IMR-90 (cell line): Measurements from ENCODE around the gene KLF18. TPM values are rescaled to one million over a fixed set of nuclear protein-coding genes. Genes with fewer than 3 reads are reported as not detected.

Source experiments
- ATAC-seq: fragments of 200-7000 bp; cut with Tn5 transposase; 2 replicates; pipeline ENCODE4 v1.9.1; 2020; ENCODE audit warnings: low read depth, mild to moderate bottlenecking, moderate library complexity
- BruUV-seq: library from RNA; stranded (reverse); fragments of 400-500 nt; replicated peaks from 2 replicates; lab custom pipeline; 2021; lab: Mats Ljungman, UMichigan
- CTCF ChIA-PET: fragments of 300-600 bp; formaldehyde crosslinking; extraction: SDS; loops from one replicate; lab custom pipeline; 2021; ENCODE audit warnings: antibody characterized with exemption; lab: Yijun Ruan, JAX
- POLR2A ChIA-PET: fragments of 300-600 bp; sonication (Branson Sonifier 250); formaldehyde crosslinking; loops from one replicate; lab custom pipeline; 2022; ENCODE audit warnings: antibody characterized with exemption; ENCODE audit not compliant: unreplicated experiment; lab: Charles Lee
- DNase-seq: peaks from one replicate; pipeline ENCODE4 v3.0.0; 2013
- H2AFZ ChIP-seq: replicated peaks from 2 replicates; pipeline ENCODE3; 2013; ENCODE audit warnings: low read length, mild to moderate bottlenecking; ENCODE audit not compliant: poor library complexity
- H2AK5ac ChIP-seq: 2 replicates; pipeline ENCODE4 v1.6.1; 2013; ENCODE audit warnings: low read depth, low read length, inconsistent platforms
- H2AK9ac ChIP-seq: replicated peaks from 2 replicates; pipeline ENCODE3; 2013; ENCODE audit warnings: mild to moderate bottlenecking, low read depth, low read length, moderate library complexity; ENCODE audit not compliant: poor library complexity
- H2BK120ac ChIP-seq: 2 replicates; pipeline ENCODE4 v1.6.1; 2013; ENCODE audit warnings: low read depth, low read length, inconsistent platforms
- H2BK15ac ChIP-seq: 3 replicates; pipeline ENCODE4 v1.6.1; 2013; ENCODE audit warnings: low read depth, low read length, inconsistent platforms
- H2BK20ac ChIP-seq: 2 replicates; pipeline ENCODE4 v1.6.1; 2013; ENCODE audit warnings: low read depth, mild to moderate bottlenecking, inconsistent platforms, low read length, moderate library complexity
- H2BK5ac ChIP-seq: 2 replicates; pipeline ENCODE4 v1.6.1; 2013; ENCODE audit warnings: mild to moderate bottlenecking, low read depth, low read length, inconsistent platforms; ENCODE audit not compliant: poor library complexity, severe bottlenecking
- H3K14ac ChIP-seq: replicated peaks from 2 replicates; pipeline ENCODE4 v1.6.1; 2013; ENCODE audit warnings: low read depth, low read length, inconsistent platforms
- H3K18ac ChIP-seq: 2 replicates; pipeline ENCODE4 v1.6.1; 2013; ENCODE audit warnings: low read depth, low read length, control low read depth
- H3K23ac ChIP-seq: 2 replicates; pipeline ENCODE4 v1.6.1; 2013; ENCODE audit warnings: low read depth, low read length, inconsistent platforms
- H3K27ac ChIP-seq: 2 replicates; pipeline ENCODE4 v1.5.1; 2013; ENCODE audit warnings: mild to moderate bottlenecking, control low read depth, low read length; ENCODE audit not compliant: insufficient read depth
- H3K27me3 ChIP-seq: 2 replicates; pipeline ENCODE4 v1.6.1; 2013; ENCODE audit warnings: low read length; ENCODE audit not compliant: control insufficient read depth, insufficient read depth
- H3K36me3 ChIP-seq: 2 replicates; pipeline ENCODE4 v1.6.1; 2013; ENCODE audit warnings: low read length, mixed read lengths; ENCODE audit not compliant: control insufficient read depth, insufficient read depth
- H3K4ac ChIP-seq: 2 replicates; pipeline ENCODE4 v1.6.1; 2013; ENCODE audit warnings: low read depth, low read length, inconsistent platforms
- H3K4me1 ChIP-seq: 2 replicates; pipeline ENCODE4 v1.6.1; 2013; ENCODE audit warnings: low read length, mixed read lengths; ENCODE audit not compliant: control insufficient read depth, insufficient read depth
- H3K4me2 ChIP-seq: 2 replicates; pipeline ENCODE4 v1.6.1; 2013; ENCODE audit warnings: low read depth, mild to moderate bottlenecking, control low read depth, low read length, moderate library complexity
- H3K4me3 ChIP-seq: 2 replicates; pipeline ENCODE4 v1.5.1; 2013; ENCODE audit warnings: low read depth, mild to moderate bottlenecking, control low read depth, low read length, moderate library complexity; ENCODE audit not compliant: insufficient read depth
- H3K56ac ChIP-seq: 2 replicates; pipeline ENCODE4 v1.6.1; 2013; ENCODE audit warnings: low read length, inconsistent platforms; ENCODE audit not compliant: insufficient read depth; ENCODE audit errors: extremely low read depth
- H3K79me1 ChIP-seq, 2 experiments: 2 replicates each; pipeline ENCODE4 v1.6.1; 2013; ENCODE audit warnings: low read length in 2 of 2, inconsistent platforms in 1 of 2, low read depth in 1 of 2
- H3K9ac ChIP-seq: 2 replicates; pipeline ENCODE4 v1.6.1; 2013; ENCODE audit warnings: low read depth, low read length, control low read depth
- H3K9me1 ChIP-seq: 2 replicates; pipeline ENCODE4 v1.6.1; 2013; ENCODE audit warnings: low read length, inconsistent platforms; ENCODE audit not compliant: insufficient read depth
- H3K9me3 ChIP-seq: 2 replicates; pipeline ENCODE4 v1.6.1; 2013; ENCODE audit warnings: low read length; ENCODE audit not compliant: control insufficient read depth, insufficient read depth
- H4K20me1 ChIP-seq: 2 replicates; pipeline ENCODE4 v1.6.1; 2013; ENCODE audit warnings: low read length, inconsistent platforms; ENCODE audit not compliant: insufficient read depth
- H4K5ac ChIP-seq: 2 replicates; pipeline ENCODE4 v1.6.1; 2013; ENCODE audit warnings: mild to moderate bottlenecking, low read depth, low read length, control low read depth
- H4K8ac ChIP-seq, 2 experiments: 2 replicates each; pipeline ENCODE4 v1.6.1; 2013; ENCODE audit warnings: low read depth in 2 of 2, low read length in 2 of 2, control low read depth in 1 of 2, inconsistent platforms in 1 of 2
- H4K91ac ChIP-seq: 2 replicates; pipeline ENCODE4 v1.6.1; 2013; ENCODE audit warnings: low read depth, low read length, inconsistent platforms; ENCODE audit not compliant: insufficient read depth
- BHLHE40 ChIP-seq: fragments of 150-350 bp; IDR thresholded peaks from 2 replicates; pipeline ENCODE4 v1.6.1; 2016; ENCODE audit warnings: mild to moderate bottlenecking, low read depth, low read length
- CEBPB ChIP-seq: IDR thresholded peaks from 2 replicates; pipeline ENCODE4 v1.6.1; 2012; ENCODE audit warnings: low read depth, low read length, improper control_type of control experiment
- CHD1 ChIP-seq: IDR thresholded peaks from 2 replicates; pipeline ENCODE4 v1.6.1; 2012; ENCODE audit warnings: low read depth, low read length, improper control_type of control experiment
- ELK1 ChIP-seq: fragments of 150-350 bp; IDR thresholded peaks from 2 replicates; pipeline ENCODE4 v1.6.1; 2016; ENCODE audit warnings: low read depth, mild to moderate bottlenecking, low read length, moderate library complexity, borderline replicate concordance
- NFE2L2 ChIP-seq: fragments of 150-350 bp; IDR thresholded peaks from 2 replicates; pipeline ENCODE4 v1.6.1; 2016; ENCODE audit warnings: low read depth, mild to moderate bottlenecking, low read length
- POLR2A ChIP-seq: IDR thresholded peaks from 2 replicates; pipeline ENCODE4 v1.6.1; 2012; ENCODE audit warnings: mild to moderate bottlenecking, low read depth, low read length
- RAD21 ChIP-seq: IDR thresholded peaks from 2 replicates; pipeline ENCODE4 v1.6.1; 2012; ENCODE audit warnings: low read length, improper control_type of control experiment
- RCOR1 ChIP-seq: IDR thresholded peaks from 2 replicates; pipeline ENCODE4 v1.6.1; 2012; ENCODE audit warnings: mild to moderate bottlenecking, low read length, improper control_type of control experiment; ENCODE audit not compliant: insufficient replicate concordance
- USF2 ChIP-seq: fragments of 150-350 bp; IDR thresholded peaks from 2 replicates; pipeline ENCODE4 v1.6.1; 2017; ENCODE audit warnings: mild to moderate bottlenecking, antibody characterized with exemption, low read length, low read depth
- whole genome bisulfite sequencing, 2 experiments: methylation state at CpG; one replicate each; pipeline versions ENCODE4 v1.1.5 to v1.1.7; 2013; ENCODE audit warnings: missing lambda C conversion rate in 2 of 2; ENCODE audit not compliant: insufficient read length in 1 of 2; ENCODE audit errors: extremely low coverage in 2 of 2; 5-methylcytosine and 5-hydroxymethylcytosine counted together
- dilution Hi-C: fragments of 300-500 bp; cut with HindIII; formaldehyde crosslinking; loops from one replicate; pipeline ENCODE4 v1.14.3; 2018; ENCODE audit warnings: low sequenced_read_pairs; ENCODE audit not compliant: unreplicated experiment
- in situ Hi-C: fragments of 300-500 bp; cut with MboI; formaldehyde crosslinking; loops from 3 replicates; pipeline ENCODE4 v1.14.3; 2019; ENCODE audit warnings: low sequenced_read_pairs, inconsistent platforms, mixed read lengths
- intact Hi-C: fragments of 100-400 bp; cut with micrococcal nuclease; formaldehyde crosslinking; loops from 2 replicates; pipeline ENCODE4 v1.10.0; 2022
- polyA plus RNA-seq, 3 experiments: library from polyadenylated mRNA; depleted of rRNA; stranded (reverse); fragments of >200 nt; gene quantifications; 2 replicates each; pipeline ENCODE4 v1.2.3, GENCODE V29; 2012; ENCODE audit warnings: low replicate concordance in 1 of 3
- total RNA-seq: library from RNA; depleted of rRNA; stranded (reverse); fragments of >200 nt; gene quantifications from 2 replicates; pipeline ENCODE4 v1.2.3, GENCODE V29; 2012
- TF ChIP-seq, protein P1 (sequence below): conservative IDR thresholded peaks from 2 replicates; pipeline ENCODE4 v1.5.1; 2012; ENCODE audit warnings: mild to moderate bottlenecking, low read depth, low read length, improper control_type of control experiment

Gene KLF18
- total and polyA plus RNA-seq, 2 of the 4 experiments (the other 2 are of a cell fraction): not detected

DNA sequence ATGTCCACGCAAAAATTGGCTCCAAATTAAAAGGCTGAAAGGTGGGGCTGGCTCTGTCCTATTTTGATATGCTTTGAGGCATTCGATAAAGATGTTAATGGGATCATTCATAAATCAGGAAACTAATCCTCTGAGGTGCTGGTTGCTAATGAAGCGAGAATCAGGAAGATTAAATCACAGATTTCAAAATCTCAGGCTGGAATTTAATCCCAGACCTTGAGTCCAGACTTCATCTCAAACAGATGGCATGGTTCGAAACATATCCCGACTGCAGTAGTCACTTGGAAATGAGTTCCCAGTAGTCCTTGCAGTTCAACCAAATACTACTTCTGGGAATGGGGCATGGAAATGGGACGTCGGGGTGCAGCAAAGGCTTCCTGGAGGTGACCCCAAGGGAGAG is 27.3 kb downstream of the KLF18 start:
- H2AFZ ChIP-seq: no peak overlapping the region
- dilution Hi-C loops: no loop called here
- no peak overlapping the region for H4K5ac ChIP-seq
- no peaks in the 10 kb centered on the region for H3K4me1 ChIP-seq
- no peak overlapping the region for H3K4me3 ChIP-seq
- no peak overlapping the region for H3K23ac ChIP-seq
- H4K91ac ChIP-seq: no peak overlapping the region
- H4K8ac ChIP-seq: no peak overlapping the region
- H3K4ac ChIP-seq: no peak overlapping the region
- no peaks in the 10 kb centered on the region for H3K79me1 ChIP-seq
- intact Hi-C loops: no loop called here
- no peaks in the 10 kb centered on the region for H4K20me1 ChIP-seq
- no peak for DNase-seq
- in situ Hi-C loops: no loop called here
- no peak overlapping the region for H3K4me2 ChIP-seq
- no peak overlapping the region for H2AK9ac ChIP-seq
- BruUV-seq: no TSS peak
- H3K9ac ChIP-seq: no peak overlapping the region
- no peak overlapping the region for H2BK20ac ChIP-seq
- no peak overlapping the region for H2BK5ac ChIP-seq
- ChIA-PET CTCF (interaction anchor here (2.2 kb wide), 1 partner anchor 11 kb away, joined by 9 read pairs; no protein-coding TSS in a partner anchor), POLR2A (no interaction called here)
- ATAC-seq: no peak
- H3K9me3 ChIP-seq: no peaks in the 10 kb centered on the region
- H3K18ac ChIP-seq: no peak overlapping the region
- 71% methylated on average over 1 of the region's 7 CpGs; no CpG with 5 or more reads in 1 of the 2 experiments for WGBS, 2 experiments
- no peak overlapping the region for H2AK5ac ChIP-seq
- H3K56ac ChIP-seq: no peak overlapping the region
- no peaks in the 10 kb centered on the region for H3K27me3 ChIP-seq
- H2BK120ac ChIP-seq: no peak overlapping the region
- H3K9me1 ChIP-seq: no peaks in the 10 kb centered on the region
- TF ChIP-seq RAD21: no peak
- TF ChIP-seq USF2: no peak
- TF ChIP-seq CEBPB: no peak
- no peak for TF ChIP-seq NFE2L2
- TF ChIP-seq CHD1: no peak
- no peak for TF ChIP-seq RCOR1
- no peak for TF ChIP-seq ELK1
- TF ChIP-seq BHLHE40: no peak
- TF ChIP-seq, protein P1, sequence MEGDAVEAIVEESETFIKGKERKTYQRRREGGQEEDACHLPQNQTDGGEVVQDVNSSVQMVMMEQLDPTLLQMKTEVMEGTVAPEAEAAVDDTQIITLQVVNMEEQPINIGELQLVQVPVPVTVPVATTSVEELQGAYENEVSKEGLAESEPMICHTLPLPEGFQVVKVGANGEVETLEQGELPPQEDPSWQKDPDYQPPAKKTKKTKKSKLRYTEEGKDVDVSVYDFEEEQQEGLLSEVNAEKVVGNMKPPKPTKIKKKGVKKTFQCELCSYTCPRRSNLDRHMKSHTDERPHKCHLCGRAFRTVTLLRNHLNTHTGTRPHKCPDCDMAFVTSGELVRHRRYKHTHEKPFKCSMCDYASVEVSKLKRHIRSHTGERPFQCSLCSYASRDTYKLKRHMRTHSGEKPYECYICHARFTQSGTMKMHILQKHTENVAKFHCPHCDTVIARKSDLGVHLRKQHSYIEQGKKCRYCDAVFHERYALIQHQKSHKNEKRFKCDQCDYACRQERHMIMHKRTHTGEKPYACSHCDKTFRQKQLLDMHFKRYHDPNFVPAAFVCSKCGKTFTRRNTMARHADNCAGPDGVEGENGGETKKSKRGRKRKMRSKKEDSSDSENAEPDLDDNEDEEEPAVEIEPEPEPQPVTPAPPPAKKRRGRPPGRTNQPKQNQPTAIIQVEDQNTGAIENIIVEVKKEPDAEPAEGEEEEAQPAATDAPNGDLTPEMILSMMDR: no peak
- no peak for TF ChIP-seq POLR2A
- H2BK15ac ChIP-seq: no peak overlapping the region
- H3K27ac ChIP-seq: no peak overlapping the region
- no peak overlapping the region for H3K14ac ChIP-seq
- no peaks in the 10 kb centered on the region for H3K36me3 ChIP-seq
